Measurements from ENCODE around the gene CALHM3. TPM values are rescaled to one million over a fixed set of nuclear protein-coding genes. Genes with fewer than 3 reads are reported as not detected.

The CALHM3 gene
- total RNA-seq, 1 donor: not detected

DNA sequence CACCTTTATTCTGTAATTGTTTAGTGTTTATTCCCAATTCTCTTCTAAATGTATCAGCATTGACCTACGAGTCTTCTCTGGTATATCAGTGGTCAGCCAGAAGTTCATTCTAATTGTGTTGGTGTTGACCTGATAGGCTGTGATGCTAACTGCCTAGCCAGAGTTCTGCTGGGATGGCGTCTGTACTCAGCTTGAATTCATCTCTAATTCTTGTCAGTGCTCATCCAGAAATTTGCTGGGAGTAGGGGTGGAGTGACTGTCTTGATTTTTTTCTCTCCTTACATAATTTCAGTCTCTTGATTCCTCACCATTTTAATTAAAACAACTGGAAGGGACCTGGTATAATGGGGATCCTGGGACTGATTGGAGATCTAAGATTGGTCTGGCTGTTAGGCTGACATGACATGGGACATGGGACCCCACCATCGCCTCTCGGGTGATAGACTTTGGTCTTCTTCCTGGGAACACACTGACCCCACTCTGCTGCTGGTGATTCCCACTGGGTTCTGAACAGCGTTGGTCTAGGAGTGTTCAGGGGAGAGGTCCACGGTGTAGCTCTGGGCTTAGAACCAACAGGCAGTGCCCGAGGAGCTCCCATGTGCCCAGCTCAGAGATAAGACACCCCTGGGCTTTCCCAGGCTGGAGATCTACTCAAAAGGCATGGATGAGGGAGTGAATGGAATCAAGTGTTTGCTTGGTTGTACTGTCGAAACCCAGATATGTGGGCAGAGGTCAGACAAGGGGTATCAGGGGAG is 18.3 kb upstream of the CALHM3 start:
- no peak overlapping the region for H2AFZ ChIP-seq (ENCODE audit: low read length)
- peaks cover 3% of the 10 kb centered on the region for H4K20me1 ChIP-seq (ENCODE audit: insufficient read depth, low read length)
- no peaks in the 10 kb centered on the region for H3K36me3 ChIP-seq (ENCODE audit: insufficient read depth, low read length)
- H3K27ac ChIP-seq (ENCODE audit: low read depth, low read length): no peak overlapping the region
- H3K4me3 ChIP-seq (ENCODE audit: insufficient read depth, low read length): no peak overlapping the region
- peaks cover under 1% of the 10 kb centered on the region for H3K4me1 ChIP-seq (ENCODE audit: insufficient read depth, low read length)
- peak; percentile 58 for DNase-seq (ENCODE audit: insufficient read length, low spot score, missing footprints)
- H3K27me3 ChIP-seq (ENCODE audit: insufficient read depth, low read length): peaks cover 91% of the 10 kb centered on the region
- TF ChIP-seq, protein P1, sequence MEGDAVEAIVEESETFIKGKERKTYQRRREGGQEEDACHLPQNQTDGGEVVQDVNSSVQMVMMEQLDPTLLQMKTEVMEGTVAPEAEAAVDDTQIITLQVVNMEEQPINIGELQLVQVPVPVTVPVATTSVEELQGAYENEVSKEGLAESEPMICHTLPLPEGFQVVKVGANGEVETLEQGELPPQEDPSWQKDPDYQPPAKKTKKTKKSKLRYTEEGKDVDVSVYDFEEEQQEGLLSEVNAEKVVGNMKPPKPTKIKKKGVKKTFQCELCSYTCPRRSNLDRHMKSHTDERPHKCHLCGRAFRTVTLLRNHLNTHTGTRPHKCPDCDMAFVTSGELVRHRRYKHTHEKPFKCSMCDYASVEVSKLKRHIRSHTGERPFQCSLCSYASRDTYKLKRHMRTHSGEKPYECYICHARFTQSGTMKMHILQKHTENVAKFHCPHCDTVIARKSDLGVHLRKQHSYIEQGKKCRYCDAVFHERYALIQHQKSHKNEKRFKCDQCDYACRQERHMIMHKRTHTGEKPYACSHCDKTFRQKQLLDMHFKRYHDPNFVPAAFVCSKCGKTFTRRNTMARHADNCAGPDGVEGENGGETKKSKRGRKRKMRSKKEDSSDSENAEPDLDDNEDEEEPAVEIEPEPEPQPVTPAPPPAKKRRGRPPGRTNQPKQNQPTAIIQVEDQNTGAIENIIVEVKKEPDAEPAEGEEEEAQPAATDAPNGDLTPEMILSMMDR (IDR thresholded peaks at IDR 0.05; ENCODE audit: extremely low read depth, low read depth, low read length): no peak
- no peaks in the 10 kb centered on the region for H3K9me3 ChIP-seq (ENCODE audit: low read depth, low read length)
- no peak overlapping the region for H3K4me2 ChIP-seq (ENCODE audit: insufficient read depth, low read length)
- no peaks in the 10 kb centered on the region for H3K79me2 ChIP-seq (ENCODE audit: insufficient read depth, low read length)

DNA sequence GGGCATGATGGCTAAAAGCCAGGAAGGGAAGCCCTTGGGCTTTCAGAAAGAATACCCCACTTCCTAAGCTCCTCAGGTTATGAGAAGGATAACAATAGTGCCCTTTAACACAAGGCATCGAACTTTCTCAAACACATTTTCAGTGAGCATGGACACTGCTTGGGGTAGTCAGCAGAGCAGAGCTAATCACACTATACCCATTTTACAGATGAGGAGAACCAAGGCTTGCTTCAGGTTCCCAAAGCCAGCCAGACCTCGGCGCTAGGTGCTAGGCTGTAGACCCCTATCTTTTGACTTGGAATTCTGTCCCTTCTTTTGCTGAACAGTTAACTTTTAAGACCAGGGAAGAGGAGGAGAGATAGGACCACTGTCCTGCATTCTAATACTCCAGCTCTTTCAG is 16.3 kb upstream of the CALHM3 start:
- Histone ChIP-seq H2AFZ (ENCODE audit: low read length) (no peak overlapping the region), H3K4me3 (ENCODE audit: insufficient read depth, low read length) (no peak overlapping the region), H3K36me3 (ENCODE audit: insufficient read depth, low read length) (no peaks in the 10 kb centered on the region), H3K27me3 (ENCODE audit: insufficient read depth, low read length) (peaks cover 74% of the 10 kb centered on the region), H3K4me2 (ENCODE audit: insufficient read depth, low read length) (no peak overlapping the region), H3K4me1 (ENCODE audit: insufficient read depth, low read length) (peaks cover 8% of the 10 kb centered on the region), H3K79me2 (ENCODE audit: insufficient read depth, low read length) (no peaks in the 10 kb centered on the region), H3K27ac (ENCODE audit: low read depth, low read length) (no peak overlapping the region), H4K20me1 (ENCODE audit: insufficient read depth, low read length) (peaks cover 3% of the 10 kb centered on the region), H3K9me3 (ENCODE audit: low read depth, low read length) (no peaks in the 10 kb centered on the region)
- DNase-seq (ENCODE audit: insufficient read length, low spot score, missing footprints): peak; percentile 56
- TF ChIP-seq, protein P1 (IDR thresholded peaks at IDR 0.05; ENCODE audit: extremely low read depth, low read depth, low read length): no peak

DNA sequence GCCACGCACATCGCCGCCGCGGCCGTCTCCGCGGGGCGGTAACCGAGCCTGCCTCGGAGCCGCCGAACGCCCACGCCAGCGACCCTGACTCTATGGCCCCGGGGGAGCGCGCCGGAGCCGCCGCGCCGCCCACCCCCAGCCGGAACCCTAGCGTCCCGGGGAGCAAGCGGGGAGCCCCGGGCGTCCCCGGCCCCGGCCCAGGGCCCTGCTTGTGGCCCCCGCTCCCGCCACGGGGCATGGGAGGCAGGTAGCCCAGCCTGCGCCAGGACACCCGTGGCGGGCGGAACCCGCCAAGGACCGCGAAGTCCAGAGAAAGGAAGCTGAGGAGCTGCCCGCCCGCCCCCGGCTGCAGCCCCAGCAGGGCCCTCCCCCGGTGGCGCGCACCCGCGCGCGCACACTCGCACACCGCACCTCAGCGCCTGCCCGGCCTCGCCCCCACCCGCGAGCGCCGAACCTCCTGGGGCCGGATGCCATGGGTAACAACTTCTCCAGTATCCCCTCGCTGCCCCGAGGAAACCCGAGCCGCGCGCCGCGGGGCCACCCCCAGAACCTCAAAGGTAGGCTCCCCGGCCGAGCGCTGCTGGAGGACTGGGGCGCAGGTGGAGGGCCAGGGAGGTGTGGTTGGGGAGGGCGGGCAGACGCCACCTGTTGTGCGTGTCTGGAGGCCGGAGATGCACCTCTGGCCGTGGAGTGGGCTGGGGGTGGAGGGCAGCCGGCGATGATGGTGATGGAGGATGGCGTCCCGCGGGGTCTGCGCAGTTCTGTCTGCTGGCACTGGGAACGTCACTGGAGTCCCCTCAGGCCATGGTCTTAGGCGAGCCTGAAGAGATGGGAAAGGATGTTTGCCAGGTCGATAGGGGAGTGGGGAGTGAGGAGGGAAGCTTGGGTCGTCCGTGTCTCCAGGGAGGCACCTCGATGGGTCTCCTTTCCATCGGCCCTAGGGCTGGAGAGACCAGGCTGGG is 15.2 kb upstream of the CALHM3 start:
- TF ChIP-seq, protein P1 (IDR thresholded peaks at IDR 0.05; ENCODE audit: extremely low read depth, low read depth, low read length): no peak
- Histone ChIP-seq H3K4me1 (ENCODE audit: insufficient read depth, low read length) (peaks cover 8% of the 10 kb centered on the region), H4K20me1 (ENCODE audit: insufficient read depth, low read length) (peaks cover 3% of the 10 kb centered on the region), H3K4me3 (ENCODE audit: insufficient read depth, low read length) (peak overlapping the region; percentile 61), H3K4me2 (ENCODE audit: insufficient read depth, low read length) (peak overlapping the region; percentile 70), H3K27me3 (ENCODE audit: insufficient read depth, low read length) (peaks cover 63% of the 10 kb centered on the region), H3K79me2 (ENCODE audit: insufficient read depth, low read length) (no peaks in the 10 kb centered on the region), H3K36me3 (ENCODE audit: insufficient read depth, low read length) (no peaks in the 10 kb centered on the region), H3K27ac (ENCODE audit: low read depth, low read length) (no peak overlapping the region), H3K9me3 (ENCODE audit: low read depth, low read length) (no peaks in the 10 kb centered on the region), H2AFZ (ENCODE audit: low read length) (no peak overlapping the region)
- peak; percentile 67 for DNase-seq (ENCODE audit: insufficient read length, low spot score, missing footprints)
